HS-27A (cell line): Measurements from ENCODE around the gene FHL3.
"Not testable (repeated sequence)": the region's sequence is repeated elsewhere in the genome, so short reads cannot be mapped to it uniquely, and the experiment has no call there.

Source experiments
- DNase-seq: peaks from one replicate; pipeline ENCODE4 v3.0.0-alpha.2; 2012; ENCODE audit warnings: low read depth, missing footprints

The FHL3 gene

DNA sequence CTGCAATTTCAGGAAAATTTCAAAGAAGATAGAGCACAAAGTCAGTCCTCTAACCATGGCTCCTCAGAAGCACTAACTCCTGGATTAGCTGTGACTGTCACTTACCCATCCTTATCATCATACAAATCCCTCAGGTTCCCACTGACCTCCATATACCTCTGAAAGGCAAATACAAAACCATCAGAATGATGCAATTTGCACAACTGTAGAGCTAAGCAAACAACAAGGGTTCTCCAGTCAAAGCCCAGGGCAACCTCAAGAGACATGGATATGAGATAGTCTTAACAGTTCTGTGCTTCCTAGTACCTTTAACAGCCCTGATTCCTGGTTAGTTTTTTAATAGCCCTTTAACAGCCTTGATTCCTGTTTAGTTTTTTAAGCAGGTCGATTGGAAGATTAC, 17.6 kb downstream of the FHL3 start:
- no peak for DNase-seq

DNA sequence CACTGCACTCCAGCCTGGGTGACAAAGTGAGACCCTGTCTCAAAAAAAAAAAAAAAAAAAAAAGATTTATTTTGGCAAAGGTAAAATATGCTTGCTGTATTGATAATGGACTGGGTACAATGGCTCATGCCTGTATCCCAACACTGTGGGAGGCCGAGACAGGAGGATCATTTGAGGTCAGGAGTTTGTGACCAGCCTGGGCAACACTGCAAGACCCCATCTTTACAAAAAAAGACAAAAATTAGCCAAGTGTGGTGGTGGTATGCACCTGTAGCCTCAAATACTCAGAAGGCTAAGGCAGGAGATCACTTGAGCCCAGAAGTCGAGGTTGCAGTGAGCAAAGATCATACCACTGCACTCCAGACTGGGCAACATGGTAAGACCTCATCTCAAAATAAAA, 21.8 kb downstream of the FHL3 start:
- DNase-seq, result no peak

DNA sequence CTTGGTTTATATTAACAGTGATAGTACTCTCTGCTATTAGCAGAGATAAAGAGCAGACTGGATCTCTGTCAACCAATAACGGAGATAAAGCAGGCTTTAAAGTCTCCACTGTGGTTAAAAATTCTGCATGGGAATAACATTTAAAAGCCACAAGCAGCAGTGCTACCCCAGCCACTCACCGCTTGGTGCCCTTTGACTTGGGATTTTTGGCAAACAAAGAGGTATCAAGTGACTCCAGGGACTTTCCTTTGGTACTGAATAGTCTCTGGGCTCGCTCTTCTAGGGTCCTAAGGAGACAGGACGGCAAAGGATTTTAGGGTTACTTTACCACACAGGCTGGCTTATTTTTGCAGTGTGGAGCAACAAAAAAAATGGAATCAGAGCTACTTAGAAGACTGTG, 26.8 kb downstream of the FHL3 start:
- no peak for DNase-seq

DNA sequence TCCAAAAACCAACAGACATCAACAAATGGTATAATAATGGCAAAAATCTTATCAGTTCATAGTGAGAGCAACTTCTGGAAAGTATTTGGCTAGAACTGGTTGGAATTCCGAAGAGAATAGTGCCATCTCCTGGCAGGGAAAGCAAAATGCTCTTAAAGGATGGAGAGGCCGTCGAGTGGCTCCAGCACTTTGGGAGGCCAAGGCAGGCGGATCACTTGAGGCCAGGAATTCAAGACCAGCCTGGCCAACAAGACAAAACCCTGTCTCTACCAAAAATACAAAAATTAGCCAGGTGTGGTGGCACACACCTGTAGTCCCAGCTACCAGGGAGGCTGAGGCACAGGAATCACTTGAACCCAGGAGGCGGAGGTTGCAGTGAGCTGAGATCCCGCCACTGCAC, 30.2 kb downstream of the FHL3 start:
- not testable (repeated sequence) for DNase-seq

DNA sequence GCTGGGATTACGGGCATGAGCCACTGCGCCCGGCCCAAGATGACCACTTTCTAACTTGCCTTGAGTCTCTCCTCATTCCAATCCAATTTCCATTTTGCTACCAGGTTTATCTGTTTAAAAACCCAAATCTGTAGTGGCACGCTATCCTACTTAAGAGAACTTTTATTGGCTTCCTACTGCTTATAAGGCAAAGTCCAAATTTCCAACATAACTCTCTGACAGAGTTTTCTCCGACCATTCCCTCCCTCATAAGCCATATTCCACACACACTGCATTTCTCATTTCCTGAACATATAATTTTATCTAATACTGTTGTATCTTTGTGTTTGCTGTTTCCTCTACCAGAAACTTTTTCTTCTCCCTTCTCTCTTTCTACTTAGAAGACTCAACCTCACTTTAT, 30.7 kb downstream of the FHL3 start:
- DNase-seq, result no peak

DNA sequence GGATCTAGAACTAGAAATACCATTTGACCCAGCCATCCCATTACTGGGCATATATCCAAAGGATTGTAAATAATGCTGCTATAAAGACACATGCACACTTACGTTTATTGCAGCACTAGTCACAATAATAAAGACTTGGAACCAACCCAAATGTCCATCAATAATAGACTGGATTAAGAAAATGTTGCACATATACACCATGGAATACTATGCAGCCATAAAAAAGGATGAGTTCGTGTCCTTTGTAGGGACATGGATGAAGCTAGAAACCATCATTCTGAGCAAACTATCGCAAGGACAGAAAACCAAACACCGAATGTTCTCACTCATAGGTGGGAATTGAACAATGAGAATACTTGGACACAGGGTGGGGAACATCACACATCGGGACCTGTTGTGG, 31.6 kb downstream of the FHL3 start:
- not testable (repeated sequence) for DNase-seq

DNA sequence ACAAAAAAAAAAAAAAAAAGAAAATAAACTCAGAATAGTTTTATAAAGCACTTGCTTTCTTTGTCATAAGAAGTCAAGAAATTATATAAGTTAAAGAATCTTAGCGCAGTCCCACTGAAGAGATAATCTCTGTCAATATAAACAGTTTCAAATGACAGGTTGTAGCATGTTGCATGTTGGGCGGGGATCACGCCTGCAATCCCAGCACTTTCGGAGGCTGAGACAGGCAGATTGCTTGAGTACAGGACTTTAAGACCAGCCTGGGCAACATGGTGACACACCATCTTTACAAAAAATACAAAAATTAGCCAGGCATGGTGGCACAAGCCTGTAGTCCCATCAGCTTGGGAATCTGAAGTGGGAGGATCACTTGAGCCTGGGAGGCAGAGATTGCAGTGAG, 40.0 kb downstream of the FHL3 start:
- no peak for DNase-seq

DNA sequence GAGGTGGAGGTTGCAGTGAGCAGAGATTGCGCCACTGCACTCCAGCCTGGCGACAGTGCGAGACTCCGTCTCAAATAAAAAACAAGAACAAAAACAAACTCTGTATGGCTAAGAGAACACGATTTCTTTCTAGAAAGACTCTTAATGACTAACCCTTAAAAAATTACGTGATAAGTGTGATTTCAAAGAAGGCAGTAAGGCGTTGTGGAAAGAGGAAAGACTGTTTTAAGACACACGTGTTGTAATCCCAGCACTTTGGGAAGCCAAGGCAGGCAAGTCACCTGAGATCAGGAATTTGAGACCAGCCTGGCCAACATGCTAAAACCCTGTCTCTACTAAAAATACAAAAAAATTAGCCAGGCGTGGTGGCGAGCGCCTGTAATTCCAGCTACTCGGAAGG, 41.2 kb downstream of the FHL3 start:
- not testable (repeated sequence) for DNase-seq

DNA sequence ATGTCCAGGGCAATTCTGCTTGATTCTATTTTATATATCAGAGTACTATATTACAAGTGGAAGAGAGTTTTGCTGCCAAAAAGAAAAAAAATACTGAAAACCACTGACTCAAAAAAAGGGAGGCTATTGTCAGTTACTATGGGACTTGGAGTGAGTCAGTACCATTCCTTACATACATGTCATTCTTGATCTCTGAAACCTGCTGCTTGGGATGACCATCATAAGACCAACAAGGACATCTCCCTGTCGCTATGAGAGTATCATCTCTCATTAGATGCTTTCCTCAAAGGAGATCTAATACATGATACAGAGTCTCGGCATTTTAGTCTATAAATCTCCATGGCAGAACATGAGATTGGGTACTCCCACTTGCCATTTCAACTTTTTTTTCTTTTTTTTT, 46.6 kb downstream of the FHL3 start:
- peak; percentile 92 for DNase-seq

DNA sequence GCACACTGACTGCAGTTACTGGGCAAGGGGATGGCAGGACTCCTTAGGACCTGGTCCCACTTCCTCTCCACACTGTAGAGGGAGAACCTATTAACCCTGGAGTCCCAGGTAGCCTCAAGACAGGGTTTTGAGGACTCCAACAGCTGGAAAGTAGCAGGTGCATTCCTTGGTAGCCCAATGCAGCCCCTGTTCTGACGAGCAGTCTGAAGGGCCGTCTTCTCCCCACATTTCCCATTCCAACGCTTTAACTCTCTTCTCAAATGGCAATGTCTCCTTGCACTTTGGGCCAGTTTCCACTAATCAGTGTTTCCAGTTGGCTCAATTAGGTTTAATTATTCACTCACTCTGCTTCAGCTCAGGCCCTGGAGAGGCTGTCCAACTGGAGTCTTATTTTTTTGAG, 49.6 kb downstream of the FHL3 start:
- no peak for DNase-seq

DNA sequence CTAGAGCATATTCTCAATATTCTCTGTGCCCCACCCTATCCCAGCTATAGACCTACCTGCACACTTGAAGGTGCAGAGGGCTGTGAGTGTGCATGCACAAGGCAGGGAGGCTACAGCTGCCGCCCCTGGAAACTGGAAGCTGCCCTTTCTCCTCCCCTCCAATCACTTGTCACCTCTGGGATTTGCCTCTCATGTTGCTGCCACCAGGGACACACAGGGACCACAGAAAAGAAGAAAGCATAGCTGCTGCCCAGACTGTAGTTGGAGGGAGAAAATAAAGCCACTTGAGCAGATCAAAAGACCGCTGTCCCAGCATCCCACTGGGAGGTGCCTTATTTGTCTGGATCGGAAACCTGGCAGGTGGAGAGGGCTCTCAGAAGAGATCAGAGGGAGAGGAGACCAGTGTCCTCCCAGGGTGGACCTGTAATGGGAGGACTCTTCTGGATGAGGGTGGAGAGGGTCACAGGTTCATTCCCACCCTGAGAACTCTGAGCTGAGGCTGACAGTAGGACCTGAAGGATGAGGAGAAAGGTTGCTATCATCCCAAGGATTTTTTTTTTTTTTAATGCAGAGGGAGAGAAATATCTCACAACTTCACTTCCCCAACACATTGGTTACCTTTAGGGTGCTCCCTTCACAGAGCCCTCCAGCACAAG, 50.9 kb downstream of the FHL3 start:
- DNase-seq, result no peak

DNA sequence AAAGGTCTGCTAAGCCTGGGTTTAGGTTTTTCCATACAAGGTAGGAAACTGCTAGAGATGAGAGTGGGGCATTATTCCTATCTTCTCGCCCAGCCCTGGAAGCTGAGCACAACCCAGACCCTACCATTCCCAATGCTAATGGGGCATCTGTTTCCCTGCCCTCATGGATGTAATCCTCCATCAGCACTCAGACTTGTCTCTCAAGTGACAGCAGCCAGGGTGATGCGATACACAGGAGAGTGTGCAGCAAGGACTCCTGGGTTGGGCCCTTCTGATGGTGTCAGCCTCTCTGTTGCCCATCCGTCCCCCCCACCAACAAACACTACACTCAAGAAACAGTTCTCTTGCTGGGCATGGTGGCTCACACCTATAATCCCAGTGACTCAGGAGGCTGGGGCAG, 52.6 kb downstream of the FHL3 start:
- no peak for DNase-seq

DNA sequence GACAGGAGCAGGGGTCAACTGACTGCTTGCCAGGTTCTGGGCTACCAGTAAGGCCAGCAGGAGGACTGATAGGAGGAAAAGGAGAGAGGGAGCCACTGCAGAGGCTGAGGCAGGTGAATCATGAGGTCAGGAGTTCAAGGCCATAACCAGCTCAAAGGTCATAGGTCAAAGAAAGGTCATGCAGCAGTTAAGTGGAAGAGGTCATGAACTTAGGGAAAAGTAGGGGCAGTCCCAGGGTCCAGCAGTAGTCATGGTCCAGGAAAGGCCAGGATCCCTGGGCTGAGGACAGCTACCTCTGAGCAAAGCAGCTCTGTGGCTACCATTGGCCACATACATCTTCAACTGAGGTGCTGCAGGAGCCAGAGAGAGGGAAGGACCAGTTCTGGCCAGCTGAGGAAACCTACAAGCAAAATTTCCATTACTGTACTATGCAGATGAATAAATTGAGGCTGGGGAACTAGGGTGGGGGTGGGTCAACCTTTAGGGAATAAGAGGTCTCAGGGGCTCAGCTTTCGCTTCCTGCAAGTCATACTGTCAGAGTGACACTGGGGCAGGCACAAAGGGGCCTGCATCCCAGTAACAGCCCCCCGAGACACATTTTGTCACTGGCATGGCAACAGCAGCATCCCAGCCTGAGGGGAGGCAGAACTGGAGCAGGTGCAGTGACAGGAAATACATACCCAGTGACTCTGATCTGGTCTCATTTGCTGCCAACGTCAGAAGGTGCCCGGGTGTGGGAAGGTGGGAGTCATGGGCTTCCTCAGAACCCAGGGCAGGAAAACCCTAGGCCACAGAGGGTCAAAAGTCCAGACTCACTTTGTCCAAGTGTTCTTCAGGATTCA, 53.3 kb downstream of the FHL3 start:
- DNase-seq, result no peak

DNA sequence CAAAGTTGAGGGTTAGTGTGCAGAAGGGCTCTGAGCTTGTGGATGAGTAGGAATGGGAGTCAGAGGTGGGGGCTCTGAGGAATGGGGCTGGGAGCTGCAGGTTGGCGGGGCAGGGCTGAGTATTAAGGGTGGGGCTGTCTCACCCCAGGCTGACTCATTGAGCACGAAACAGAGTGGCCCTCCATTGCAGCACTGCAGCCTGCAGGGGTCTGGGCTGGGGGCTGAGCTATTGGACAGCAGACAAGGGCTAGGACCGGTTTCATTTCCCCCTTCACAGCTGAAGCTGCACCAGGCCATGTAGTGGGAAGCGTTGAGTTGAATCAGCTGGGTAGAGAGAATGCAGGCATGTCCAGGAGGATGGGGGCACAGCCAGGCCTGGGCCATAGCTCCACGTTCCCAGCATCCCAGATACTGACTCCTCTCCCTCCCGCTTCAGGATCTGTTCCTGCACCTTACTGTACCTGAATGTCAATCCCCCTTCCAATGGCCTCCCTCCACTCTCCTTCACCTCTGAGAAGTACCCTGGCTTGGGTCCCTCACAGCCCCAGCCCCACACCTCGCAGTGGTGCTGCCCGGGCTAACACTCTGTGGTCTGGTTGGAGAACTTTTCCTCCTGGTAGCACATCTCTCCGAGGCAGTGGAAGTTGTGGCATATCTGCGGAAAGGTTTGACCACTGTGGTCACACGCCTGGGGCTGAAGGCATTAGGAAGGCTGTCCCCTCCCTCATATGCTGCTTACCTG, 54.1 kb downstream of the FHL3 start:
- no peak for DNase-seq

DNA sequence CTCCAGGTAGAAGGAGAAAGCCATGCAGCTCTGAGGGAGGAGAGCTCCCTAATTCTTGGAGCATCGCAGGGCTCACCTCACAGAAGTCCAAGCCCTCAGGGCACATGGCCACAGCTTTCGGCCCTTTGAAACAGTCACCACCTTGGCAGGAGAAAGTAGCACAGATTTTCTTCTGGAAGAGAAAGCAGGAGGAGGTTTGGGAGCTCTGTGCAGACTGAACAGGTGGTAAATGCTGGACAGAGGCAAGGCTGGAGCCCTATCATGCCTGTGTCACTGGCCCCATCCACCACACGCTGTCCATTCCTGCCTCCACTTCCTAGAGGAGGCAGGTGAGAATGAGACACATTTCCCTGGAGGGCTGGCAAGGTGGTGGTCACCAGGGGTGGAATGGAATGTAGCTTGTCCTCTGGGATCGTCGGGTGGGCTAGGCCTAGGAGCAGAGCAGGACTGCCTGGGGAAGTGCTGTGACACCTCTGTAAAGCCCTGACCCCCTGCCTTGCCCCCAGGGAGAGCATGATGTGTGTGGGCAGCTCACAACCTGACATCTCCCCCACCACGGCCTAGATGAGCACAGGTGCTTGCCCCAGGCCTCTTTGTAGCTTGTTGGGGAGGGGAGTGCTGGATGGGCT, 55.7 kb downstream of the FHL3 start:
- DNase-seq, result no peak

DNA sequence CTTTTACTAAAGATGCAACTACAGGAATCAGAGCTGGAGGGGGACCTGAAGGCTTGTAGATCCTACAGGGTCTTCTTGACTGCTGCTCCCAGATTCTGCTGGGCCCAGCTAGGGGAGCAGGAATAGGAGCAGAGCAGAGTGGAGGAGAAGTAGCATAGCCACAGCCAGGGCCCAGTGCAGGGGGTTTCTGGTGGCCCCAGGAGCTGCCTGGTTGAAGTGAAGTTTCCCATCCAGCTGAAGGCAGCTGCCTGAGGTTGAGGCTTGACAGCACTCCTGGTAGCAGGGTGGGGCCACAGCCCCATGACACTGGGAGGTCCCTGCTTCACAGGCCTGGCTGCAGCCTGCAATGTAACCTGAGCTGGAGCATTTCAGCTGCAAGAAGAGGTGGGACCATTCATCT, 56.5 kb downstream of the FHL3 start:
- DNase-seq, result no peak

DNA sequence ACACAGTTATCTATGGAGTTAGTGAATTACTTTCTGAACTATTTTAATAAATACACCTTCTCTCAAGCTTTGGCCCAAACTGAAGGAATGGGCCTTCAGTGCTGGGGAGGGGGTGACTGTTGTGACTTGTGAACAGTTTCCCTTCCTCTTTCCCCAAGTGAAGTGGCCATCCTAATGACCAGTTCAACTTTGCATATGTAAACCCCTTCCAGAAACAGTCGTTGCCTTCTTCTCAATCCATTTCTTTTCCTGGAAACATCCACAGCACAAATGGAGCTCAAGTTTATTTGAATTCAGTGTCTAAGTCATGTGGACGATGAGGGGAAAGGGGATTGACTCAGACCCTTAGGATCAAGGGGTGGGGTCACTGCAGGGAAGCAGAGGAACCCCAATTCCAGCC, 57.1 kb downstream of the FHL3 start:
- DNase-seq, result no peak

DNA sequence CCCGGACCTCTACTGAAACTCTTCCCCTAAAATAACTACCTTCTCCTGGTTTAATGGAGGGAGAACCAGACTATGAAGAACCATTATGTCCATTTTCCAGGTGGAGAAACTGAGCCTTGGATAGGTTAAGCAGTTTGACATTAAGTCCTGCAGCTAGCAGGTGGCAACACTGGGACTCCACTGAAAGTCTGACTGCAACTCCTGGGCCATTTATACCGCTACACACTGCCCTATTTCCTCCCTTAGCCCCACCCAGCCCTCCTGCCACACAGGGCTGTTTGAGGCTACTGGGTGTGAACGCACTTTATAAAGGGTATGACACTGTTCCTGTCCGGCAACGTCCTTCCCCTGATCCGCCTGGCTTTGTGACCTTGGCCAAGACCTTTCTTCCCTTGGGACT, 58.0 kb downstream of the FHL3 start:
- no peak for DNase-seq
